Keratinocyte (primary cell): ENCODE data around the gene CLPTM1L.
"Not testable (repeated sequence)": the region's sequence is repeated elsewhere in the genome, so short reads cannot be mapped to it uniquely, and the experiment has no call there.

Experiments
- CTCF ChIP-seq, 3 experiments: IDR thresholded peaks in 1 of 3; conservative IDR thresholded peaks in 1 of 3; optimal IDR thresholded peaks in 1 of 3; 2 replicates in 2 of 3; 3 replicates in 1 of 3; pipeline versions ENCODE3 to v1.5.1; 2011; ENCODE audit warnings: low read length in 3 of 3, mild to moderate bottlenecking in 3 of 3, moderate library complexity in 2 of 3, control low read depth in 1 of 3, inconsistent platforms in 1 of 3; ENCODE audit not compliant: insufficient read depth in 2 of 3; ENCODE audit errors: extremely low read depth in 1 of 3
- EZH2 ChIP-seq: IDR thresholded peaks from one replicate; pipeline ENCODE4 v1.6.1; 2012; ENCODE audit warnings: inconsistent platforms, mild to moderate bottlenecking, low read length, moderate library complexity

- TF ChIP-seq CTCF (optimal IDR thresholded peaks at IDR 0.05 in 1 of 3, IDR thresholded peaks at IDR 0.05 in 1 of 3, conservative IDR thresholded peaks at IDR 0.05 in 1 of 3; ENCODE audit: extremely low read depth in 1 of 3, insufficient read depth in 2 of 3, low read length in 3 of 3); EZH2: not testable (repeated sequence)
These were observed 27.1 kb upstream of the CLPTM1L start for GRCh38 chr5:1371972-1372342.
